Occipital lobe (tissue), 2 donors: ENCODE results near the gene NR3C1. TPM values are rescaled to one million over a fixed set of nuclear protein-coding genes. Genes with fewer than 3 reads are reported as not detected.
A peak's percentile ranks its signal among the peaks of the same experiment; 100 is the strongest.

Experiments
- DNase-seq: peaks from one replicate; lab custom pipeline; 2025; lab: John Stamatoyannopoulos, UW
- total RNA-seq: library from RNA; depleted of rRNA; stranded (reverse); fragments of >200 nt; gene quantifications from one replicate; pipeline ENCODE4 v1.2.3, GENCODE V29; 2014

Gene NR3C1
- total RNA-seq, 1 donor from 2014 or later, result 27.1 TPM

GRCh38 chr5:143426437-143426991 is 23.0 kb upstream of the NR3C1 start:
- no peak for DNase-seq

GRCh38 chr5:143425835-143426234 is 22.3 kb upstream of the NR3C1 start:
- no peak for DNase-seq

GRCh38 chr5:143418140-143418866 is 14.8 kb upstream of the NR3C1 start:
- DNase-seq, result no peak

- DNase-seq, result no peak
Observed at GRCh38 chr5:143417503-143418139, 14.1 kb upstream of the NR3C1 start.

GRCh38 chr5:143416411-143416810 is 12.9 kb upstream of the NR3C1 start:
- DNase-seq, result no peak

GRCh38 chr5:143413958-143414669 is 10.6 kb upstream of the NR3C1 start:
- DNase-seq, result no peak

GRCh38 chr5:143412661-143413342 is 9.3 kb upstream of the NR3C1 start:
- no peak for DNase-seq

- no peak for DNase-seq
Observed at GRCh38 chr5:143409926-143410325, 6.4 kb upstream of the NR3C1 start.

GRCh38 chr5:143406408-143406807 is 2.9 kb upstream of the NR3C1 start:
- DNase-seq, result no peak

- DNase-seq, result no peak
Observed at GRCh38 chr5:143405849-143406098, 2.3 kb upstream of the NR3C1 start.

- peak; percentile 81 for DNase-seq
Observed at GRCh38 chr5:143405063-143405848, 1.8 kb upstream of the NR3C1 start.

- peak; percentile 80 for DNase-seq
Observed at GRCh38 chr5:143404416-143405062, 1.1 kb upstream of the NR3C1 start.

- no peak for DNase-seq
Observed at GRCh38 chr5:143403334-143403592, 223 bp downstream of the NR3C1 start.

- DNase-seq, result peak; percentile 51
Observed at GRCh38 chr5:143402553-143403333, 743 bp downstream of the NR3C1 start.

- no peak for DNase-seq
Observed at GRCh38 chr5:143402017-143402552, 1.4 kb downstream of the NR3C1 start.

GRCh38 chr5:143401227-143402016 is 2.1 kb downstream of the NR3C1 start:
- DNase-seq, result no peak

- peak; percentile 33 for DNase-seq
Observed at GRCh38 chr5:143400541-143401226, 2.8 kb downstream of the NR3C1 start.
